PC-9 (cell line): ENCODE data around the gene TRPV2. TPM values are rescaled to one million over a fixed set of nuclear protein-coding genes. Genes with fewer than 3 reads are reported as not detected.

Experiments
- BruUV-seq: library from RNA; stranded (reverse); fragments of 400-500 nt; replicated peaks from 2 replicates; lab custom pipeline; 2021; lab: Mats Ljungman, UMichigan
- CTCF ChIA-PET: fragments of 300-600 bp; sonication (Branson Sonifier 250); formaldehyde crosslinking; loops from one replicate; lab custom pipeline; 2022; ENCODE audit warnings: antibody characterized with exemption; lab: Charles Lee
- POLR2A ChIA-PET: fragments of 300-600 bp; sonication (Branson Sonifier 250); formaldehyde crosslinking; loops from one replicate; lab custom pipeline; 2022; ENCODE audit warnings: antibody characterized with exemption; ENCODE audit not compliant: unreplicated experiment; lab: Charles Lee
- DNase-seq, 2 experiments: peaks; one replicate each; pipeline versions ENCODE4 v3.0.0 to v3.0.0-alpha.2; 2015 to 2022; ENCODE audit warnings: mixed read lengths in 1 of 2
- H2AFZ ChIP-seq: fragments of 200-600 bp; sonication (generic); 2 replicates; pipeline ENCODE4 v1.8.1; 2017; ENCODE audit warnings: antibody characterized with exemption
- H3F3A ChIP-seq: fragments of 200-600 bp; sonication (generic); 2 replicates; pipeline ENCODE4 v1.8.1; 2017; ENCODE audit warnings: antibody characterized with exemption, mild to moderate bottlenecking, low read depth; ENCODE audit not compliant: insufficient read depth
- H3K27ac ChIP-seq: fragments of 200-600 bp; sonication (generic); 2 replicates; pipeline ENCODE4 v1.6.1; 2016; ENCODE audit warnings: mixed run types
- H3K27me3 ChIP-seq: fragments of 200-600 bp; sonication (generic); 2 replicates; pipeline ENCODE4 v1.6.1; 2016; ENCODE audit warnings: low read depth, mixed run types; ENCODE audit not compliant: insufficient read depth
- H3K36me3 ChIP-seq: fragments of 200-600 bp; sonication (generic); 2 replicates; pipeline ENCODE4 v1.6.1; 2016; ENCODE audit warnings: low read depth, mixed run types
- H3K4me1 ChIP-seq: fragments of 200-600 bp; sonication (generic); replicated peaks from 2 replicates; pipeline ENCODE4 v1.6.1; 2016; ENCODE audit warnings: mixed run types; ENCODE audit not compliant: insufficient read depth
- H3K4me2 ChIP-seq: fragments of 200-600 bp; sonication (generic); 2 replicates; pipeline ENCODE4 v1.6.1; 2017; ENCODE audit warnings: mixed run types
- H3K4me3 ChIP-seq: fragments of 200-600 bp; sonication (generic); 2 replicates; pipeline ENCODE4 v1.6.1; 2016; ENCODE audit warnings: mixed run types
- H3K79me2 ChIP-seq: fragments of 200-600 bp; sonication (generic); 2 replicates; pipeline ENCODE4 v1.6.1; 2017; ENCODE audit warnings: low read depth, mixed run types
- H3K9me2 ChIP-seq: fragments of 200-600 bp; sonication (generic); 2 replicates; pipeline ENCODE4 v1.8.1; 2017; ENCODE audit warnings: mild to moderate bottlenecking; ENCODE audit not compliant: insufficient read depth
- H3K9me3 ChIP-seq: fragments of 200-600 bp; sonication (generic); 2 replicates; pipeline ENCODE4 v1.8.1; 2016; ENCODE audit warnings: low read depth; ENCODE audit not compliant: insufficient read depth
- H4K20me1 ChIP-seq: fragments of 200-600 bp; sonication (generic); 2 replicates; pipeline ENCODE4 v1.8.1; 2017; ENCODE audit not compliant: insufficient read depth
- EZH2 ChIP-seq: fragments of 200-600 bp; sonication (generic); IDR thresholded peaks from 2 replicates; pipeline ENCODE4 v1.8.0; 2017; ENCODE audit warnings: antibody characterized with exemption, low read depth
- intact Hi-C: fragments of 100-400 bp; cut with micrococcal nuclease; formaldehyde crosslinking; loops from one replicate; pipeline ENCODE4 v1.10.0; 2022; ENCODE audit not compliant: unreplicated experiment
- total RNA-seq: library from RNA; stranded (reverse); gene quantifications from 2 replicates; pipeline ENCODE4 v1.2.3, GENCODE V29; 2021
- TF ChIP-seq, protein P1 (sequence below): fragments of 200-600 bp; sonication (generic); conservative IDR thresholded peaks from 2 replicates; pipeline ENCODE4 v1.6.1; 2017; ENCODE audit warnings: mixed run types, antibody characterized with exemption, mild to moderate bottlenecking, moderate library complexity

Gene TRPV2
- total RNA-seq, 1 experiment from 2014 or later = 5.3 TPM

DNA sequence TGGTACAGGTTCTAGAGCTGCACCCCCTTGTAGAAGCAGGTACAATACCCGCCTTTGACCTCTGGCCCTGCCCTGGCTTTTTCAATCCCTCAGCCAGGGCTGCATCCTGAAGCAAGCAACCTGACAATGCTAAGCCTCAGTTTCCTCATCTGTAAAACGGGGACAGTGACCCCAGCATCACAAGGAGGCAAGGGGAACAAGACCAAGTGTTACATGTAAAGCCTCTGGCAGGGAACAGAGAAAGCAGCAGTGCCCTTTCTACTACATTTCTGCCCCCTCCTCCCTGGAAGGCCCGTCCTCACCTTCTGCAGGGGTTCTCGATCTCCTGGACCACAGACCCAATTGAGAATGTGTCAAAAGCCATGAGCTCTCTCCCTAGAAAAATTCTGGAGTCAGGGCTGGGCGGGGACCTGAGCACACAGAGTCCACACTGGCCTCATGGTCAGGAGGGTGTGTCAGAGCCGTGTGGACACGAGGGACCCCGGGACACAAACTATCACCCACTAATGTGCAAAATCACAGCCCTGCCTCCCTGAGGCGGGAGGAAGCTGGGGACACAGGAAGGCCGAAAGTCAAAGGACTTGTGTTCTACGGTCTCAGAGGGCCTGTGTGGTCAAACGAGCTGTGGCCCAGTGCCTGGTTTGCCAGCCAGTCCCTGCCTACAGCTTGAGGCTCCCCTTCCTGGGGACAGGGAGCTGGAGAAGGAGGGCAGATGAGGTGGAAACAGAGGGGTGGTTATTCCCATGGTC is 49.1 kb downstream of the TRPV2 start:
- no peak overlapping the region for H3K27ac ChIP-seq
- TF ChIP-seq, protein P1, sequence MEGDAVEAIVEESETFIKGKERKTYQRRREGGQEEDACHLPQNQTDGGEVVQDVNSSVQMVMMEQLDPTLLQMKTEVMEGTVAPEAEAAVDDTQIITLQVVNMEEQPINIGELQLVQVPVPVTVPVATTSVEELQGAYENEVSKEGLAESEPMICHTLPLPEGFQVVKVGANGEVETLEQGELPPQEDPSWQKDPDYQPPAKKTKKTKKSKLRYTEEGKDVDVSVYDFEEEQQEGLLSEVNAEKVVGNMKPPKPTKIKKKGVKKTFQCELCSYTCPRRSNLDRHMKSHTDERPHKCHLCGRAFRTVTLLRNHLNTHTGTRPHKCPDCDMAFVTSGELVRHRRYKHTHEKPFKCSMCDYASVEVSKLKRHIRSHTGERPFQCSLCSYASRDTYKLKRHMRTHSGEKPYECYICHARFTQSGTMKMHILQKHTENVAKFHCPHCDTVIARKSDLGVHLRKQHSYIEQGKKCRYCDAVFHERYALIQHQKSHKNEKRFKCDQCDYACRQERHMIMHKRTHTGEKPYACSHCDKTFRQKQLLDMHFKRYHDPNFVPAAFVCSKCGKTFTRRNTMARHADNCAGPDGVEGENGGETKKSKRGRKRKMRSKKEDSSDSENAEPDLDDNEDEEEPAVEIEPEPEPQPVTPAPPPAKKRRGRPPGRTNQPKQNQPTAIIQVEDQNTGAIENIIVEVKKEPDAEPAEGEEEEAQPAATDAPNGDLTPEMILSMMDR = no peak
- TF ChIP-seq EZH2 = no peak
- DNase-seq = no peak

DNA sequence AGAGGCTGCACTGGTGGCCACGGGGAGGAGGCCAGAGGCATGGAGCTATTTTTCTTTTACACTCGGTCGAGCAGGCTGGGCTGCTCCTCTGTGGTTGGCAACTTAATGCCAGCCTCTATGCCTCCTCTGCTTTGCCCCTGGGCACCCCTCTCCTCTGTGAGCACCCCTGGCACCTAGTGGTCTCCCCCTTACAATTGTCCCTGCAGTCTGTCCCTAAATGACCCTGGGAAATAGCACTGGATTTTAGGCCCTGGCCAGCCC is 49.6 kb downstream of the TRPV2 start:
- TF ChIP-seq EZH2 = no peak
- TF ChIP-seq, protein P1 = no peak
- POLR2A ChIA-PET = no interaction called here
- Histone ChIP-seq H3K9me3 (no peaks in the 10 kb centered on the region), H3K27ac (no peak overlapping the region), H3K4me3 (no peak overlapping the region), H3K79me2 (no peaks in the 10 kb centered on the region), H3K36me3 (no peaks in the 10 kb centered on the region), H3K9me2 (no peaks in the 10 kb centered on the region), H4K20me1 (no peaks in the 10 kb centered on the region), H3K27me3 (no peaks in the 10 kb centered on the region), H3K4me1 (peaks cover 4% of the 10 kb centered on the region; the same call in 1 of the 2 replicates), H3K4me2 (no peak overlapping the region), H3F3A (no peaks in the 10 kb centered on the region), H2AFZ (no peak overlapping the region)
- intact Hi-C loops = no loop called here
- no TSS peak for BruUV-seq
- CTCF ChIA-PET = no interaction called here
- DNase-seq = no peak

More for the DNA sequence above, 49.1 kb downstream of the TRPV2 start:
- no peak overlapping the region for H3K4me2 ChIP-seq
- H3K36me3 ChIP-seq = no peaks in the 10 kb centered on the region
- H3K9me2 ChIP-seq = no peaks in the 10 kb centered on the region
- no peaks in the 10 kb centered on the region for H4K20me1 ChIP-seq
- ChIA-PET POLR2A (interaction anchor here (0.5 kb wide), 1 partner anchor 32 kb away, joined by 8 read pairs; no protein-coding TSS in a partner anchor), CTCF (no interaction called here)
- H3K4me1 ChIP-seq = peaks cover 8% of the 10 kb centered on the region
- no TSS peak for BruUV-seq
- H3K79me2 ChIP-seq = no peaks in the 10 kb centered on the region
- no peaks in the 10 kb centered on the region for H3K9me3 ChIP-seq
- intact Hi-C loops = no loop called here
- no peaks in the 10 kb centered on the region for H3K27me3 ChIP-seq
- H2AFZ ChIP-seq = no peak overlapping the region
- H3K4me3 ChIP-seq = no peak overlapping the region
- no peaks in the 10 kb centered on the region for H3F3A ChIP-seq

DNA sequence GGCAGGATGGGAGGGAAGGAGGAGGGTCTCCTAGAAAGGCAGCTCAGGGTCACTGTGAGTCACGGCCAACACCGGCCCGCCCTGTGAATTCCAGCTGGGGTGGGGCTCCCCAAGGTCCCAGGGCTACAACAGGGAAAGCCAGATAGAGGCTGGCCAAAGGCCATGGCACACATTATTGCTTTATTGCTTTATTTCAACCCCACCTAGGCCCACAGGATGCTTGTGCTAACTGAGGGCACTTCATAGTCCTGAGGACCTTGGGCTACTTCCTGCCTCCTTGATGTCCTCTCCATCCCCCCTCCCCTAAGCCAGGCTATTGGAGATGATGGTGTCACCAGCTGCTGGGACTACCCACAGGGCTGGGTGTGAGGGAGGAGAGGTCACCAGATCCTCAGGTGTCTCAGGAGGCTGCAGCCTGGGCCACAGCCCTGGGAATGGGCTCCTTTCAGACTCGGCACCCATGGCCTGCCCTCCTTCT is 50.5 kb downstream of the TRPV2 start:
- H3K4me3 ChIP-seq = no peak overlapping the region
- H3K27ac ChIP-seq = no peak overlapping the region
- H4K20me1 ChIP-seq = no peaks in the 10 kb centered on the region
- CTCF ChIA-PET = no interaction called here
- peak in 1 of 2 experiments; percentile 77 for DNase-seq
- no peak for TF ChIP-seq EZH2
- TF ChIP-seq, protein P1 = no peak
- no peaks in the 10 kb centered on the region for H3K9me2 ChIP-seq
- BruUV-seq = no TSS peak
- H2AFZ ChIP-seq = no peak overlapping the region
- no peaks in the 10 kb centered on the region; the same call in 1 of the 2 replicates for H3K4me1 ChIP-seq
- H3K9me3 ChIP-seq = no peaks in the 10 kb centered on the region
- H3F3A ChIP-seq = no peaks in the 10 kb centered on the region
- POLR2A ChIA-PET = interaction anchor here (0.6 kb wide), 2 partner anchors 12 to 814 kb away, joined by 3 to 7 read pairs; no protein-coding TSS in a partner anchor
- H3K36me3 ChIP-seq = no peaks in the 10 kb centered on the region
- H3K4me2 ChIP-seq = no peak overlapping the region
- no peaks in the 10 kb centered on the region for H3K27me3 ChIP-seq
- no peaks in the 10 kb centered on the region for H3K79me2 ChIP-seq
- intact Hi-C loops = no loop called here
